Ascending aorta (tissue), 2 donors: ENCODE data around the gene TRAPPC5. TPM values are rescaled to one million over a fixed set of nuclear protein-coding genes. Genes with fewer than 3 reads are reported as not detected.

ENCODE experiments used
- DNase-seq, 2 donors: peaks; one replicate each; pipeline ENCODE4 v3.0.0-alpha.2; 2019; ENCODE audit warnings: low spot score in 2 of 2
- H3K27ac ChIP-seq, 2 donors: fragments of 200-600 bp; sonication (generic); one replicate each; pipeline ENCODE4 v1.5.1; 2016 to 2017; ENCODE audit warnings: mild to moderate bottlenecking in 1 of 2
- H3K27me3 ChIP-seq: fragments of 200-600 bp; sonication (generic); one replicate; pipeline ENCODE4 v1.5.1; 2017
- H3K36me3 ChIP-seq, 2 donors: fragments of 200-600 bp; sonication (generic); one replicate each; pipeline ENCODE4 v1.5.1; 2016
- H3K4me1 ChIP-seq, 2 donors: fragments of 200-600 bp; sonication (generic); one replicate each; pipeline ENCODE4 v1.5.1; 2016 to 2017; ENCODE audit warnings: mild to moderate bottlenecking in 1 of 2
- H3K4me3 ChIP-seq, 2 donors: fragments of 200-600 bp; sonication (generic); one replicate each; pipeline ENCODE4 v1.5.1; 2016 to 2017; ENCODE audit warnings: mild to moderate bottlenecking in 1 of 2
- H3K9me3 ChIP-seq, 2 donors: fragments of 200-600 bp; sonication (generic); one replicate each; pipeline ENCODE4 v1.5.1; 2016
- CTCF ChIP-seq, 3 experiments: fragments of 200-600 bp in 2 of 3; fragments of 450-650 bp in 1 of 3; sonication (generic) in 2 of 3; IDR thresholded peaks; one replicate each; pipeline ENCODE4 v1.5.1; 2016 to 2019; ENCODE audit warnings: antibody characterized with exemption in 3 of 3, mild to moderate bottlenecking in 1 of 3, moderate library complexity in 1 of 3
- intact Hi-C: fragments of 100-400 bp; cut with DNase I; formaldehyde crosslinking; loops from one replicate; pipeline ENCODE4 v1.15.1; 2023
- total RNA-seq: library from RNA; depleted of rRNA; stranded (reverse); fragments of >200 nt; gene quantifications from one replicate; pipeline ENCODE4 v1.1.0, GENCODE V29; 2016

The TRAPPC5 gene
- total RNA-seq, 1 donor from 2014 or later, result 166 TPM

- no peaks in the 10 kb centered on the region for H3K27me3 ChIP-seq
These were observed 53.9 kb downstream of the TRAPPC5 start for GRCh38 chr19:7734220-7735203.

GRCh38 chr19:7736148-7736547, 55.5 kb downstream of the TRAPPC5 start:
- no peak for DNase-seq
- no peak for TF ChIP-seq CTCF (IDR thresholded peaks at IDR 0.05)
- H3K36me3 ChIP-seq, result no peaks in the 10 kb centered on the region

More at GRCh38 chr19:7734220-7735203, 53.9 kb downstream of the TRAPPC5 start:
- TF ChIP-seq CTCF (IDR thresholded peaks at IDR 0.05), result no peak
- H3K36me3 ChIP-seq, result no peaks in the 10 kb centered on the region
- H3K4me3 ChIP-seq, result no peak overlapping the region
- H3K4me1 ChIP-seq, result no peaks in the 10 kb centered on the region
- H3K27ac ChIP-seq, result no peak overlapping the region
- no peaks in the 10 kb centered on the region for H3K9me3 ChIP-seq
- no peak for DNase-seq
- intact Hi-C loops, result no loop called here

GRCh38 chr19:7737215-7737614, 56.6 kb downstream of the TRAPPC5 start:
- Histone ChIP-seq H3K9me3 (no peaks in the 10 kb centered on the region), H3K4me1 (no peaks in the 10 kb centered on the region), H3K36me3 (no peaks in the 10 kb centered on the region), H3K4me3 (no peak overlapping the region), H3K27ac (no peak overlapping the region), H3K27me3 (no peaks in the 10 kb centered on the region)
- intact Hi-C loops, result no loop called here
- no peak for DNase-seq
- no peak for TF ChIP-seq CTCF (IDR thresholded peaks at IDR 0.05)

More at GRCh38 chr19:7736148-7736547, 55.5 kb downstream of the TRAPPC5 start:
- H3K27me3 ChIP-seq, result no peaks in the 10 kb centered on the region
- intact Hi-C loops, result no loop called here
- no peak overlapping the region for H3K27ac ChIP-seq
- H3K4me1 ChIP-seq, result no peaks in the 10 kb centered on the region
- no peak overlapping the region for H3K4me3 ChIP-seq
- no peaks in the 10 kb centered on the region for H3K9me3 ChIP-seq

Other genes starting within 250 kb of the TRAPPC5 start
- gene PEX11G, start 191.8 kb upstream of the TRAPPC5 start, total RNA-seq, result not detected
- 163 TPM for gene ZNF358, start 164.7 kb upstream of the TRAPPC5 start, total RNA-seq
- 11.9 TPM for gene MCOLN1, start 158.2 kb upstream of the TRAPPC5 start, total RNA-seq
- gene PNPLA6, start 145.1 kb upstream of the TRAPPC5 start, total RNA-seq, result 190 TPM
- not detected for gene CAMSAP3, start 85.0 kb upstream of the TRAPPC5 start, total RNA-seq
- 18.4 TPM for gene XAB2, start 51.3 kb upstream of the TRAPPC5 start, total RNA-seq
- gene PET100, start 51.0 kb upstream of the TRAPPC5 start, total RNA-seq, result not detected
- gene PCP2, start 47.1 kb upstream of the TRAPPC5 start, total RNA-seq, result not detected
- 26.6 TPM for gene STXBP2, start 43.7 kb upstream of the TRAPPC5 start, total RNA-seq
- not detected for gene RETN, start 11.8 kb upstream of the TRAPPC5 start, total RNA-seq
- gene MCEMP1, start 3.7 kb upstream of the TRAPPC5 start, total RNA-seq, result not detected
- not detected for gene FCER2, start 21.3 kb downstream of the TRAPPC5 start, total RNA-seq
- 1.7 TPM for gene CLEC4G, start 51.3 kb downstream of the TRAPPC5 start, total RNA-seq
- 12.6 TPM for gene CD209, start 66.7 kb downstream of the TRAPPC5 start, total RNA-seq
- not detected for gene CLEC4M, start 82.4 kb downstream of the TRAPPC5 start, total RNA-seq
- 27.7 TPM for gene EVI5L, start 149.4 kb downstream of the TRAPPC5 start, total RNA-seq
- gene PRR36, start 193.6 kb downstream of the TRAPPC5 start, total RNA-seq, result not detected
- not detected for gene LRRC8E, start 207.7 kb downstream of the TRAPPC5 start, total RNA-seq
- 37.3 TPM for gene MAP2K7, start 223.0 kb downstream of the TRAPPC5 start, total RNA-seq
- 7.1 TPM for gene TGFBR3L, start 234.0 kb downstream of the TRAPPC5 start, total RNA-seq
- 30.5 TPM for gene SNAPC2, start 239.5 kb downstream of the TRAPPC5 start, total RNA-seq
- gene CTXN1, start 245.3 kb downstream of the TRAPPC5 start, total RNA-seq, result not detected